Fibroblast of pulmonary artery (primary cell): Measurements from ENCODE around the gene TSC22D1.
"Not testable (repeated sequence)": the region's sequence is repeated elsewhere in the genome, so short reads cannot be mapped to it uniquely, and the experiment has no call there.

Experiments
- DNase-seq: peaks from one replicate; pipeline ENCODE4 v3.0.0-alpha.2; 2010; ENCODE audit warnings: low read depth
- H3K4me3 ChIP-seq: replicated peaks from 2 replicates; pipeline ENCODE4 v1.5.1; 2011; ENCODE audit warnings: low read depth, mild to moderate bottlenecking, control low read depth, low read length, moderate library complexity
- TF ChIP-seq, protein P1 (sequence below): IDR thresholded peaks from 2 replicates; pipeline ENCODE4 v1.5.1; 2011; ENCODE audit warnings: mild to moderate bottlenecking, control low read depth, low read length, inconsistent platforms; ENCODE audit errors: missing control alignments

TSC22D1 gene

DNA sequence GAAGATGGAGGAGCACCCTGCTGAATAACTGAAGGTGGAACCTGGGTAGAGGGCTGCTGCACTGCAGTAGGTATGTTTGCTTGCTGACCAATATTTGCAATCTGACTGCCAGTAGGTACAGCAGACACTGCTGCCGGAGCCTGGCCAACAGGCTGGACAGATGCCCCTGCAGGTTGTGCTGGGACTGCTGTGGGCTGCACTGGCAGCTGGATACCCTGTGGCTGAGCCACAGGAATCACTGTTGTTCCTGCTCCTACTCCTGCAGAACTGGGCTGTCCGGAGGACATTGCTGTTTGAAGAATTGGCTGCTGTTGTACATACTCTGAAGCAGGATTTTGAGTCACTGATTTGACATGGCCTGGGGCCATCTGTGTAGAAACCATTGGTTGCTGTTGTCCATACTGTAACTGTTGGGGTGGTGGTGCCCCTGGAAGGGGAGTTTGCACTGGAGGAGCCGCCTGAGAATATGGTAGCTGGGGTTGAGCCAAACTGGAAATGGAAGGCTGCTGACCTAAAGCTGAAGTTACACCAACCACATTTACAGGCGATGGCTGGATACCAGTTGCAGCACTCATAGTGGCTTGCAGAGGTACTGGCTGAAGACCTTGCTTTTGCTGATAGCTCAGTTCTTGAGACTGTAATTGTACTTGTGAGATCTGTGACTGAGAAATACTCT lies 2.2 kb downstream of the TSC22D1 start:
- TF ChIP-seq, protein P1, sequence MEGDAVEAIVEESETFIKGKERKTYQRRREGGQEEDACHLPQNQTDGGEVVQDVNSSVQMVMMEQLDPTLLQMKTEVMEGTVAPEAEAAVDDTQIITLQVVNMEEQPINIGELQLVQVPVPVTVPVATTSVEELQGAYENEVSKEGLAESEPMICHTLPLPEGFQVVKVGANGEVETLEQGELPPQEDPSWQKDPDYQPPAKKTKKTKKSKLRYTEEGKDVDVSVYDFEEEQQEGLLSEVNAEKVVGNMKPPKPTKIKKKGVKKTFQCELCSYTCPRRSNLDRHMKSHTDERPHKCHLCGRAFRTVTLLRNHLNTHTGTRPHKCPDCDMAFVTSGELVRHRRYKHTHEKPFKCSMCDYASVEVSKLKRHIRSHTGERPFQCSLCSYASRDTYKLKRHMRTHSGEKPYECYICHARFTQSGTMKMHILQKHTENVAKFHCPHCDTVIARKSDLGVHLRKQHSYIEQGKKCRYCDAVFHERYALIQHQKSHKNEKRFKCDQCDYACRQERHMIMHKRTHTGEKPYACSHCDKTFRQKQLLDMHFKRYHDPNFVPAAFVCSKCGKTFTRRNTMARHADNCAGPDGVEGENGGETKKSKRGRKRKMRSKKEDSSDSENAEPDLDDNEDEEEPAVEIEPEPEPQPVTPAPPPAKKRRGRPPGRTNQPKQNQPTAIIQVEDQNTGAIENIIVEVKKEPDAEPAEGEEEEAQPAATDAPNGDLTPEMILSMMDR: peak; percentile 50
- DNase-seq: peak; percentile 62
- peak overlapping the region; percentile 86 for H3K4me3 ChIP-seq

DNA sequence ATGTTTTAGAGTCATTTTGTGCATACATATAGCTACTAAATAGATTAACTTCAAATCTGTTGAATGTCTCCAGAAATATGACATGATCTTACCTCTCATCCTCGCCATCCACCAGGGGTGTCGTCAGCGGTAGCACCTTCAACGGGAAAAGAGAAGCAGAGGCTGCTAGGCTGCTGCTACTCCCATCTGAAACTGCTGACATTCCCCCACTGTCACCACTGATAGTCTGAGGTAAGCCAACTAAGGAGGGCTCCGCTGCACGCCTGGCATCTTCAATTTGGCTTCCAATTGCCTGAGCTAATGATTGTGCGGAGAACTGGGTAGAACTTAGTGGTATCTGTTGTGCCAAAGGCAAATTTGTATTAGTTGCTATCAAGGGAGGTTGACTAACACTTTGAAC lies 3.1 kb downstream of the TSC22D1 start:
- TF ChIP-seq, protein P1: no peak
- peak overlapping the region; percentile 86 for H3K4me3 ChIP-seq

DNA sequence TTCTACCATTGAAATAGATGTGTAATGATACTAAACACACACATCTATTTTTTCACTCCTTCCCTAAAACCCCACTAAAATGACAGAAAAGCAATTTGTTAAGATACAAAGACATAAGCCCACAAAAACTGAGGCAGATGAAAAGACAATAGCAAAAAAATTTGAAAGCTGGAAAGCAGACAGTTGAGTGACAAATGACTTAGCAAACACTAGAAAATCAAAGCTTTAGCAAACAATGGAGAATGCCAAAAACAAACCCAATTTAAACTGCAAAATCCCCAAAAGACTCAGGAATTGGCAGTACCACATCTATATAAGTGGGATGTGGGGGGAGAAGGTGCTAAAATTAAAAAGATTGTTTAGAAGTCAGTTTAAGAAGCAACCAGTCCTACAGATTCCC lies 9.5 kb downstream of the TSC22D1 start:
- TF ChIP-seq, protein P1: no peak
- H3K4me3 ChIP-seq: no peak overlapping the region
- no peak for DNase-seq

More for the DNA sequence above, 3.1 kb downstream of the TSC22D1 start:
- no peak for DNase-seq

DNA sequence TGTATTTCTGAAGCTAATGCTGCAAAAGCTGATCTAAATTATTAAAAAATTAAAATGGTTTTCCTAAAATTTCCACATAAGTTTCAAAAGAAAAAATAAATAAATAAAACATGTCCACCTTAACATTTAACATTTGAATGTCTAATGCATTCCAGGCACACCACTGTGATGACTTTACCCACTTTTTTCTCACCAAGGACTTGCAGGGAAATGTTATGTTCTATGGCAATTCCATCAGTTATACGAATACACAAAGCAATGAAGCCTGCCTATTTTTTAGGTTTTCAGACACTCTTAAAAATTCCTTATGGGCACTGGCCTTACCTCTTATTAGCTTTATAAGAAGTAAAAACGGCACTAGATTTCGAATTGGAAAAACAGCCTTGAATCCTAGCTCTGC lies 10.2 kb downstream of the TSC22D1 start:
- TF ChIP-seq, protein P1: no peak
- no peak overlapping the region for H3K4me3 ChIP-seq
- DNase-seq: no peak

DNA sequence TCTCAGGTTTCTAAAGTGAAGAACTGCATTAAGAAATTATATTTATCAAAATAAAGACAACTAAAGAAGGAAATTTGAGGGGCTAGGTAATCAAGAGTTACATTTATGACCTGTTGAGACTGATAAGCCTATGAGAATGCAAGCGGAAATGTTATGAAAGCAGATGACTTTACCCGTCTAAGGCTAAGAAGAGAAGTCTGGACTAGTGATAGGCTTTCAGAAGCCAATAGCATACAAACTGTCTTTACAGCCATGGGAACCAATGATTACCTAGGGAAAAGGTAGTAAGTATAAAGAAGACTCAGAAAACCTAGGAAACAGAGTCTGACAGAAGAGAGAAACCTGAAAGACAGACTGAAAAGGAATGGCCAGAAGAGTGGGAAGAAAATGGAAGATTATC lies 11.2 kb downstream of the TSC22D1 start:
- TF ChIP-seq, protein P1: no peak
- H3K4me3 ChIP-seq: no peak overlapping the region
- no peak for DNase-seq

DNA sequence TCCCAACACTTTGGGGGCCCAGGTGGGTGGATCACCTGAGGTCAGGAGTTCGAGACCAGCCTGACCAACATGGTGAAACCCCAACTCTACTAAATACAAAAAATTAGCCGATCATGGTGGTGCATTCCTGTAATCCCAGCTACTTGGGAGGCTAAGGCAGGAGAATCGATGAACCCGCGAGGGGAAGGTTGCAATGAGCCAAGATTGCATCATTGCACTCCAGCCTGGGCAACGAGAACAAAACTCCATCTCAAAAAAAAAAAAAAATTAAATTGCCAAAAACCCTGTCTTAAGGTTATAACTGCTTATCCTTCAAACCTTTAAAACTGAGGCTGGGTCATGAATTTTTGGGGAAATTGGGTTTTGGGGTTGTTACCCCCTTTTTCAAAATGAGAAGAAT lies 13.3 kb downstream of the TSC22D1 start:
- H3K4me3 ChIP-seq, DNase-seq: not testable (repeated sequence)

DNA sequence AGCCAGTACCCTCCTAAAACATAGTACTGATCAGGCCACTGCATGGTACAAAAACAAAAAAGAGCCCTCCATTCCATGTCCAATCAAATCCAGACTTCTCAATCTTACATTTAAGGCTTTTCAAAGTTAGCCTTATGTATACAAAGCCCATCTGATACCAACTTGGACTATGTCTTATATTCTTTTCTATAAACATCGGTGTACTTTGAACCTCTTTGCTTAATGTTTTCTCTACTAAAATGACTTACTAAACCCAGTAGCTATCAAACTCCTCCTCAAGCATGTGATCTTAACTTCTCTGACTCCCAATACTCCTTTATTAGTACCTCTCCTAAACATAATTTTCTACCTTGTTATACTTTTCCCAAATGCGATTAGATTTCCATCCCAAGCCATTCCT lies 14.8 kb downstream of the TSC22D1 start:
- DNase-seq: no peak
- TF ChIP-seq, protein P1: no peak
- no peak overlapping the region for H3K4me3 ChIP-seq

DNA sequence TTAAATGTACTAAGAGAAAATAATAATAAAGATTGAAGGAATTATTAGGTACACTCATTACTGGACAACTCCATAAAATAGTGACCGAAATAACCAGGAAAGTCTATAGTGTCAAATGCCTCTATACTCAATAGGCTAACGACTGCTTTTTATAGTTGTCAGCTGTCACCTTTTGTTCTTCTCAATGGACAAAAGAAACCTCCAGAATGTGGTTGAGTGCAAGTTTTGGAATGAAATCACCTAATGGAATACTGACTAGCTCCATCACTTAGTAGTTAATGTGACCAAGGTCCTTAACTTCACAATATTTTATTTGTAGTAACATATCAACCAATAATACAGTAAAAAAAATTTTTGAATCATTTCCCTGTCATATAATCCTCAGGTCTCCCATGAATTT lies 18.1 kb downstream of the TSC22D1 start:
- H3K4me3 ChIP-seq: no peak overlapping the region
- no peak for DNase-seq
- TF ChIP-seq, protein P1: no peak
